SK-N-SH (cell line): Measurements from ENCODE around the gene FSD2. TPM values are rescaled to one million over a fixed set of nuclear protein-coding genes. Genes with fewer than 3 reads are reported as not detected.

Source experiments
- CTCF ChIA-PET: fragments of 300-600, 350-600 bp; formaldehyde crosslinking; extraction: SDS; loops from one replicate; lab custom pipeline; 2021; lab: Yijun Ruan, JAX
- POLR2A ChIA-PET: fragments of 350-600 bp; sonication (Branson Sonifier 250); formaldehyde crosslinking; extraction: SDS; loops from one replicate; lab custom pipeline; 2020; ENCODE audit warnings: antibody characterized with exemption, inconsistent platforms; lab: Yijun Ruan, JAX
- DNase-seq: peaks from one replicate; pipeline ENCODE4 v3.0.0; 2012
- H2AFZ ChIP-seq: fragments of 200-600 bp; sonication (generic); 2 replicates; pipeline ENCODE4 v1.8.1; 2016; ENCODE audit warnings: antibody characterized with exemption, mild to moderate bottlenecking, low read depth
- H3F3A ChIP-seq: fragments of 200-600 bp; sonication (generic); replicated peaks from 2 replicates; pipeline ENCODE3; 2016; ENCODE audit warnings: antibody characterized with exemption, mild to moderate bottlenecking; ENCODE audit not compliant: insufficient read depth
- H3K27ac ChIP-seq, 2 experiments: fragments of 200-500 bp in 1 of 2; fragments of 200-600 bp in 1 of 2; sonication (Bioruptor generic) in 1 of 2; sonication (generic), shearing (Covaris generic) in 1 of 2; 2 replicates each; pipeline versions ENCODE4 v1.5.1 to v1.6.1; 2014 to 2016; ENCODE audit warnings: low read depth in 2 of 2, inconsistent platforms in 1 of 2, low read length in 1 of 2, mild to moderate bottlenecking in 1 of 2, mixed read lengths in 1 of 2
- H3K27me3 ChIP-seq: fragments of 200-600 bp; sonication (generic), shearing (Covaris generic); 2 replicates; pipeline ENCODE4 v1.6.1; 2016; ENCODE audit warnings: mixed run types; ENCODE audit not compliant: insufficient read depth
- H3K36me3 ChIP-seq, 2 experiments: fragments of 200-500 bp in 1 of 2; fragments of 200-600 bp in 1 of 2; sonication (Bioruptor generic) in 1 of 2; sonication (generic) in 1 of 2; replicated peaks in 1 of 2; 2 replicates each; pipeline versions ENCODE3 to v1.5.1; 2014 to 2016; ENCODE audit warnings: low read length in 1 of 2, mild to moderate bottlenecking in 1 of 2; ENCODE audit not compliant: insufficient read depth in 2 of 2, control insufficient read depth in 1 of 2
- H3K4me1 ChIP-seq, 2 experiments: fragments of 200-500 bp in 1 of 2; fragments of 200-600 bp in 1 of 2; sonication (Bioruptor generic) in 1 of 2; sonication (generic), shearing (Covaris generic) in 1 of 2; 2 replicates each; pipeline versions ENCODE4 v1.5.1 to v1.6.1; 2014 to 2016; ENCODE audit warnings: low read depth in 1 of 2, low read length in 1 of 2, mixed run types in 1 of 2; ENCODE audit not compliant: insufficient read depth in 2 of 2, control insufficient read depth in 1 of 2
- H3K4me2 ChIP-seq: fragments of 200-600 bp; sonication (generic), shearing (Covaris generic); 2 replicates; pipeline ENCODE4 v1.6.1; 2017; ENCODE audit warnings: mixed run types
- H3K4me3 ChIP-seq, 2 experiments: fragments of 200-500 bp in 1 of 2; fragments of 200-600 bp in 1 of 2; sonication (Bioruptor generic) in 1 of 2; sonication (generic), shearing (Covaris generic) in 1 of 2; 2 replicates each; pipeline versions ENCODE4 v1.5.1 to v1.8.1; 2014 to 2016; ENCODE audit warnings: low read depth in 2 of 2, inconsistent platforms in 1 of 2, low read length in 1 of 2, mild to moderate bottlenecking in 1 of 2, mixed read lengths in 1 of 2, moderate library complexity in 1 of 2
- H3K79me2 ChIP-seq: fragments of 200-600 bp; sonication (generic); 2 replicates; pipeline ENCODE4 v1.8.1; 2017; ENCODE audit warnings: mild to moderate bottlenecking; ENCODE audit not compliant: insufficient read depth
- H3K9ac ChIP-seq: fragments of 200-600 bp; sonication (generic); 2 replicates; pipeline ENCODE4 v1.6.1; 2017; ENCODE audit warnings: mixed run types
- H3K9me2 ChIP-seq: fragments of 200-600 bp; sonication (generic); 2 replicates; pipeline ENCODE4 v1.6.1; 2017; ENCODE audit warnings: mixed run types
- H3K9me3 ChIP-seq: fragments of 200-600 bp; sonication (generic); 2 replicates; pipeline ENCODE4 v1.6.1; 2017; ENCODE audit warnings: mixed run types, mild to moderate bottlenecking, moderate library complexity
- H4K20me1 ChIP-seq: fragments of 200-600 bp; sonication (generic); 2 replicates; pipeline ENCODE4 v1.6.1; 2017; ENCODE audit warnings: mild to moderate bottlenecking, mixed run types; ENCODE audit not compliant: insufficient read depth
- ELF1 ChIP-seq: IDR thresholded peaks from 2 replicates; pipeline ENCODE4 v1.4.0; 2012
- EZH2phosphoT487 ChIP-seq: fragments of 200-600 bp; sonication (generic); IDR thresholded peaks from 2 replicates; pipeline ENCODE4 v1.6.1; 2017; ENCODE audit warnings: low read depth, mixed run types, mild to moderate bottlenecking, antibody characterized with exemption, moderate library complexity, borderline replicate concordance
- FOXM1 ChIP-seq: IDR thresholded peaks from 2 replicates; pipeline ENCODE4 v1.4.0; 2012; ENCODE audit warnings: low read depth, mild to moderate bottlenecking
- RXRA ChIP-seq: IDR thresholded peaks from 2 replicates; pipeline ENCODE4 v1.4.0; 2012; ENCODE audit warnings: low read depth, mild to moderate bottlenecking, borderline replicate concordance
- TAF1 ChIP-seq: IDR thresholded peaks from 2 replicates; pipeline ENCODE4 v1.6.1; 2012; ENCODE audit warnings: low read depth, mild to moderate bottlenecking, low read length, moderate library complexity, borderline replicate concordance
- TEAD4 ChIP-seq: IDR thresholded peaks from 2 replicates; pipeline ENCODE4 v1.4.0; 2012; ENCODE audit warnings: mild to moderate bottlenecking, borderline replicate concordance; ENCODE audit not compliant: insufficient read depth
- WGBS: methylation state at CpG from one replicate; pipeline ENCODE4 v1.1.6; 2017; ENCODE audit warnings: low lambda C conversion rate; 5-methylcytosine and 5-hydroxymethylcytosine counted together
- polyA plus RNA-seq, 3 experiments: library from polyadenylated mRNA; depleted of rRNA; stranded (reverse); fragments of >200 nt; gene quantifications; 2 replicates each; pipeline ENCODE4 v1.2.3, GENCODE V29; 2012
- TF ChIP-seq, protein P1 (sequence below): fragments of 150-350 bp; IDR thresholded peaks from 2 replicates; pipeline ENCODE4 v1.6.1; 2017; ENCODE audit warnings: antibody characterized with exemption, low read length, low read depth, borderline replicate concordance

Gene FSD2
- polyA plus RNA-seq, 1 of the 3 experiments (the other 2 are of a cell fraction), result not detected

- Histone ChIP-seq H3K4me2 (no peak overlapping the region), H4K20me1 (no peaks in the 10 kb centered on the region), H3K9me2 (no peaks in the 10 kb centered on the region), H3K4me3 (no peak overlapping the region), H3K27me3 (no peaks in the 10 kb centered on the region), H3K4me1 (no peaks in the 10 kb centered on the region), H3K79me2 (no peaks in the 10 kb centered on the region), H3K9me3 (no peaks in the 10 kb centered on the region), H3F3A (no peaks in the 10 kb centered on the region), H2AFZ (no peak overlapping the region), H3K36me3 (peaks cover 0 to 4% of the 10 kb centered on the region in 2 experiments), H3K9ac (no peak overlapping the region), H3K27ac (no peak overlapping the region)
- TF ChIP-seq EZH2phosphoT487 (no peak), RXRA (no peak), ELF1 (no peak), FOXM1 (no peak)
- TF ChIP-seq, protein P1, sequence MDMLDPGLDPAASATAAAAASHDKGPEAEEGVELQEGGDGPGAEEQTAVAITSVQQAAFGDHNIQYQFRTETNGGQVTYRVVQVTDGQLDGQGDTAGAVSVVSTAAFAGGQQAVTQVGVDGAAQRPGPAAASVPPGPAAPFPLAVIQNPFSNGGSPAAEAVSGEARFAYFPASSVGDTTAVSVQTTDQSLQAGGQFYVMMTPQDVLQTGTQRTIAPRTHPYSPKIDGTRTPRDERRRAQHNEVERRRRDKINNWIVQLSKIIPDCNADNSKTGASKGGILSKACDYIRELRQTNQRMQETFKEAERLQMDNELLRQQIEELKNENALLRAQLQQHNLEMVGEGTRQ, result no peak
- 67% methylated on average over 5 of the region's 5 CpGs for WGBS
- ChIA-PET CTCF (no interaction called here), POLR2A (no interaction called here)
- no peak for DNase-seq
These were observed 7.2 kb downstream of the FSD2 start for GRCh38 chr15:82798531-82799166.

- H3K36me3 ChIP-seq, result peaks cover 0 to 4% of the 10 kb centered on the region in 2 experiments
- no peak for DNase-seq
- no peaks in the 10 kb centered on the region for H3F3A ChIP-seq
- no peak overlapping the region for H3K4me3 ChIP-seq
- no peak overlapping the region for H3K27ac ChIP-seq
- no peak for TF ChIP-seq ELF1
- TF ChIP-seq, all 33 proteins: peak for 0
- H2AFZ ChIP-seq, result no peak overlapping the region
- no peaks in the 10 kb centered on the region for H3K27me3 ChIP-seq
- H3K79me2 ChIP-seq, result no peaks in the 10 kb centered on the region
- no peaks in the 10 kb centered on the region for H4K20me1 ChIP-seq
- no peak overlapping the region for H3K9ac ChIP-seq
- 31% methylated on average over 4 of the region's 4 CpGs for WGBS
- H3K9me3 ChIP-seq, result no peaks in the 10 kb centered on the region; the same call in 1 of the 2 replicates
- no peaks in the 10 kb centered on the region for H3K4me1 ChIP-seq
- ChIA-PET POLR2A (no interaction called here), CTCF (no interaction called here)
- no peak overlapping the region for H3K4me2 ChIP-seq
- H3K9me2 ChIP-seq, result no peaks in the 10 kb centered on the region
These were observed 7.8 kb downstream of the FSD2 start for GRCh38 chr15:82798104-82798503.

DNA sequence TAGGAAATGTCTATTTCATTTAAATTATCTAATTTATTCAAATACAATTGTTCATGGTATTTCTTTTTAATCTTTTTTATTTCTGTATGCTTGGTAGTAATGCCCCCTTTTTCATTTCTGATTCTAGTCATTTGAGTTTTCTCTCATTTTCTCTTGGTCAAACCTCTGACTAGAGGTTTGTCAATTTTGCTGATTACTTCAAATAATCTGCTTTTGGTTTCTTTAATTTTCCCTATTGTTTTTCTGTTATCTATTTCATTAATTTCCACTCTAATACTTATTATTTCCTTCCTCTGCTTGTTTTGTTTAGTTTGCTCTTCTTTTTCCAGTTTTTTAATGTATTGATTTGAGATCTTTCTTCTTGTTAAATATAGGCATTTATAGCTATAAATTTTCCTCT, 12.1 kb downstream of the FSD2 start:
- peaks cover 0 to 4% of the 10 kb centered on the region in 2 experiments for H3K36me3 ChIP-seq
- H3K4me3 ChIP-seq, result no peak overlapping the region
- H3K27ac ChIP-seq, result no peak overlapping the region
- H3K9ac ChIP-seq, result no peak overlapping the region
- no peaks in the 10 kb centered on the region for H4K20me1 ChIP-seq
- no peak overlapping the region for H3K4me2 ChIP-seq
- ChIA-PET POLR2A (no interaction called here), CTCF (no interaction called here)
- H3K4me1 ChIP-seq, result no peaks in the 10 kb centered on the region
- no peaks in the 10 kb centered on the region for H3K79me2 ChIP-seq
- H2AFZ ChIP-seq, result no peak overlapping the region
- no peaks in the 10 kb centered on the region; the same call in 1 of the 2 replicates for H3K9me3 ChIP-seq
- H3K9me2 ChIP-seq, result no peaks in the 10 kb centered on the region
- DNase-seq, result no peak
- H3F3A ChIP-seq, result no peaks in the 10 kb centered on the region
- TF ChIP-seq FOXM1 (no peak), TAF1 (no peak), TEAD4 (no peak)
- H3K27me3 ChIP-seq, result no peaks in the 10 kb centered on the region
